ENCODE measurements around the gene TSPAN3.

Gene TSPAN3

GRCh38 chr15:77070495-77071304 is at the start of gene TSPAN3:
TSPAN3 (minus strand) TSS chr15:77071109; CDS start chr15:77070954, 155 bp downstream.
- Histone ChIP-seq H3K27me3 (ENCODE audit: control insufficient read depth, insufficient read depth, low read length) (no peaks in the 10 kb centered on the region), H3K36me3 (ENCODE audit: control insufficient read depth, insufficient read depth, low read length) (no peaks in the 10 kb centered on the region), H3K9me3 (ENCODE audit: control insufficient read depth, insufficient read depth, low read length) (no peaks in the 10 kb centered on the region), H3K4me1 (ENCODE audit: control insufficient read depth, insufficient read depth, low read length) (peaks cover 5% of the 10 kb centered on the region), H3K27ac (ENCODE audit: low read length) (no peak within 1 kb of the TSS), H3K4me3 (ENCODE audit: low read length) (peak within 1 kb of the TSS; percentile 80)
- WGBS (ENCODE audit: insufficient coverage, insufficient read length), result no CpG with 5 or more reads among the region's 97 CpGs
- DNase-seq (ENCODE audit: low read depth, low spot score), result peak; percentile 75

- no peaks in the 10 kb centered on the region; the same call in 1 of the 2 replicates for H3K4me1 ChIP-seq (ENCODE audit: control insufficient read depth, insufficient read depth, low read length)
- no peak overlapping the region for H3K27ac ChIP-seq (ENCODE audit: low read length)
- no peaks in the 10 kb centered on the region for H3K9me3 ChIP-seq (ENCODE audit: control insufficient read depth, insufficient read depth, low read length)
- no peaks in the 10 kb centered on the region for H3K27me3 ChIP-seq (ENCODE audit: control insufficient read depth, insufficient read depth, low read length)
- H3K4me3 ChIP-seq (ENCODE audit: low read length), result no peak overlapping the region
- WGBS (ENCODE audit: insufficient coverage, insufficient read length), result no CpG with 5 or more reads among the region's 4 CpGs
- DNase-seq (ENCODE audit: low read depth, low spot score), result no peak
- no peaks in the 10 kb centered on the region for H3K36me3 ChIP-seq (ENCODE audit: control insufficient read depth, insufficient read depth, low read length)
Measured at GRCh38 chr15:77120576-77120975, 49.7 kb upstream of the TSPAN3 start.

- no CpG with 5 or more reads among the region's 1 CpG for WGBS (ENCODE audit: insufficient coverage, insufficient read length)
- no peaks in the 10 kb centered on the region for H3K36me3 ChIP-seq (ENCODE audit: control insufficient read depth, insufficient read depth, low read length)
- H3K9me3 ChIP-seq (ENCODE audit: control insufficient read depth, insufficient read depth, low read length), result no peaks in the 10 kb centered on the region
- H3K4me3 ChIP-seq (ENCODE audit: low read length), result no peak overlapping the region
- H3K27me3 ChIP-seq (ENCODE audit: control insufficient read depth, insufficient read depth, low read length), result no peaks in the 10 kb centered on the region
- no peak for DNase-seq (ENCODE audit: low read depth, low spot score)
- no peak overlapping the region for H3K27ac ChIP-seq (ENCODE audit: low read length)
- no peaks in the 10 kb centered on the region; the same call in 1 of the 2 replicates for H3K4me1 ChIP-seq (ENCODE audit: control insufficient read depth, insufficient read depth, low read length)
Measured at GRCh38 chr15:77119446-77119845, 48.5 kb upstream of the TSPAN3 start.

- WGBS (ENCODE audit: insufficient coverage, insufficient read length), result no CpG with 5 or more reads among the region's 3 CpGs
- no peak for DNase-seq (ENCODE audit: low read depth, low spot score)
- Histone ChIP-seq H3K4me1 (ENCODE audit: control insufficient read depth, insufficient read depth, low read length) (no peaks in the 10 kb centered on the region; the same call in 1 of the 2 replicates), H3K36me3 (ENCODE audit: control insufficient read depth, insufficient read depth, low read length) (no peaks in the 10 kb centered on the region), H3K27ac (ENCODE audit: low read length) (no peak overlapping the region), H3K4me3 (ENCODE audit: low read length) (no peak overlapping the region), H3K9me3 (ENCODE audit: control insufficient read depth, insufficient read depth, low read length) (no peaks in the 10 kb centered on the region), H3K27me3 (ENCODE audit: control insufficient read depth, insufficient read depth, low read length) (no peaks in the 10 kb centered on the region)
Measured at GRCh38 chr15:77118882-77119321, 48.0 kb upstream of the TSPAN3 start.

GRCh38 chr15:77115179-77115578 is 44.3 kb upstream of the TSPAN3 start:
- no peak for DNase-seq (ENCODE audit: low read depth, low spot score)
- Histone ChIP-seq H3K36me3 (ENCODE audit: control insufficient read depth, insufficient read depth, low read length) (no peaks in the 10 kb centered on the region), H3K4me1 (ENCODE audit: control insufficient read depth, insufficient read depth, low read length) (no peaks in the 10 kb centered on the region; the same call in 1 of the 2 replicates), H3K27ac (ENCODE audit: low read length) (no peak overlapping the region), H3K4me3 (ENCODE audit: low read length) (no peak overlapping the region), H3K27me3 (ENCODE audit: control insufficient read depth, insufficient read depth, low read length) (no peaks in the 10 kb centered on the region), H3K9me3 (ENCODE audit: control insufficient read depth, insufficient read depth, low read length) (no peaks in the 10 kb centered on the region)
- no CpG with 5 or more reads among the region's 4 CpGs for WGBS (ENCODE audit: insufficient coverage, insufficient read length)

- Histone ChIP-seq H3K4me3 (ENCODE audit: low read length) (no peak overlapping the region), H3K36me3 (ENCODE audit: control insufficient read depth, insufficient read depth, low read length) (no peaks in the 10 kb centered on the region), H3K27me3 (ENCODE audit: control insufficient read depth, insufficient read depth, low read length) (no peaks in the 10 kb centered on the region), H3K4me1 (ENCODE audit: control insufficient read depth, insufficient read depth, low read length) (no peaks in the 10 kb centered on the region), H3K9me3 (ENCODE audit: control insufficient read depth, insufficient read depth, low read length) (no peaks in the 10 kb centered on the region), H3K27ac (ENCODE audit: low read length) (no peak overlapping the region)
- WGBS (ENCODE audit: insufficient coverage, insufficient read length), result no CpG with 5 or more reads among the region's 2 CpGs
- DNase-seq (ENCODE audit: low read depth, low spot score), result no peak
Measured at GRCh38 chr15:77112838-77113504, 42.1 kb upstream of the TSPAN3 start.

GRCh38 chr15:77111789-77112188 is 40.9 kb upstream of the TSPAN3 start:
- no peaks in the 10 kb centered on the region for H3K36me3 ChIP-seq (ENCODE audit: control insufficient read depth, insufficient read depth, low read length)
- no peak for DNase-seq (ENCODE audit: low read depth, low spot score)
- no peak overlapping the region for H3K4me3 ChIP-seq (ENCODE audit: low read length)
- no peaks in the 10 kb centered on the region for H3K4me1 ChIP-seq (ENCODE audit: control insufficient read depth, insufficient read depth, low read length)
- WGBS (ENCODE audit: insufficient coverage, insufficient read length), result no CpG with 5 or more reads among the region's 3 CpGs
- H3K9me3 ChIP-seq (ENCODE audit: control insufficient read depth, insufficient read depth, low read length), result no peaks in the 10 kb centered on the region
- no peaks in the 10 kb centered on the region for H3K27me3 ChIP-seq (ENCODE audit: control insufficient read depth, insufficient read depth, low read length)
- H3K27ac ChIP-seq (ENCODE audit: low read length), result no peak overlapping the region

- Histone ChIP-seq H3K27me3 (ENCODE audit: control insufficient read depth, insufficient read depth, low read length) (no peaks in the 10 kb centered on the region), H3K27ac (ENCODE audit: low read length) (no peak overlapping the region), H3K4me3 (ENCODE audit: low read length) (no peak overlapping the region), H3K9me3 (ENCODE audit: control insufficient read depth, insufficient read depth, low read length) (no peaks in the 10 kb centered on the region), H3K36me3 (ENCODE audit: control insufficient read depth, insufficient read depth, low read length) (no peaks in the 10 kb centered on the region), H3K4me1 (ENCODE audit: control insufficient read depth, insufficient read depth, low read length) (no peaks in the 10 kb centered on the region)
- WGBS (ENCODE audit: insufficient coverage, insufficient read length), result no CpG with 5 or more reads among the region's 9 CpGs
- DNase-seq (ENCODE audit: low read depth, low spot score), result no peak
Measured at GRCh38 chr15:77107531-77108355, 36.8 kb upstream of the TSPAN3 start.

GRCh38 chr15:77107068-77107467 is 36.2 kb upstream of the TSPAN3 start:
- H3K9me3 ChIP-seq (ENCODE audit: control insufficient read depth, insufficient read depth, low read length), result no peaks in the 10 kb centered on the region
- no peaks in the 10 kb centered on the region for H3K36me3 ChIP-seq (ENCODE audit: control insufficient read depth, insufficient read depth, low read length)
- H3K4me3 ChIP-seq (ENCODE audit: low read length), result no peak overlapping the region
- DNase-seq (ENCODE audit: low read depth, low spot score), result no peak
- no CpG with 5 or more reads among the region's 2 CpGs for WGBS (ENCODE audit: insufficient coverage, insufficient read length)
- H3K4me1 ChIP-seq (ENCODE audit: control insufficient read depth, insufficient read depth, low read length), result no peaks in the 10 kb centered on the region
- H3K27me3 ChIP-seq (ENCODE audit: control insufficient read depth, insufficient read depth, low read length), result no peaks in the 10 kb centered on the region
- no peak overlapping the region for H3K27ac ChIP-seq (ENCODE audit: low read length)

GRCh38 chr15:77104155-77104554 is 33.2 kb upstream of the TSPAN3 start:
- H3K36me3 ChIP-seq (ENCODE audit: control insufficient read depth, insufficient read depth, low read length), result no peaks in the 10 kb centered on the region
- H3K4me1 ChIP-seq (ENCODE audit: control insufficient read depth, insufficient read depth, low read length), result no peaks in the 10 kb centered on the region
- H3K4me3 ChIP-seq (ENCODE audit: low read length), result no peak overlapping the region
- no peak overlapping the region for H3K27ac ChIP-seq (ENCODE audit: low read length)
- WGBS (ENCODE audit: insufficient coverage, insufficient read length), result no CpG with 5 or more reads among the region's 3 CpGs
- no peaks in the 10 kb centered on the region for H3K9me3 ChIP-seq (ENCODE audit: control insufficient read depth, insufficient read depth, low read length)
- no peak for DNase-seq (ENCODE audit: low read depth, low spot score)
- H3K27me3 ChIP-seq (ENCODE audit: control insufficient read depth, insufficient read depth, low read length), result no peaks in the 10 kb centered on the region
